Endometrium (tissue), 2 donors: ENCODE results near the gene FAM234B.

ENCODE experiments used
- FAIRE-seq: peaks from 2 replicates; lab custom pipeline; 2012; peaks lifted over from hg19 to GRCh38; lab: Jason Lieb, UNC
- donor health status: control.
- donor health status: control.

Gene FAM234B

DNA sequence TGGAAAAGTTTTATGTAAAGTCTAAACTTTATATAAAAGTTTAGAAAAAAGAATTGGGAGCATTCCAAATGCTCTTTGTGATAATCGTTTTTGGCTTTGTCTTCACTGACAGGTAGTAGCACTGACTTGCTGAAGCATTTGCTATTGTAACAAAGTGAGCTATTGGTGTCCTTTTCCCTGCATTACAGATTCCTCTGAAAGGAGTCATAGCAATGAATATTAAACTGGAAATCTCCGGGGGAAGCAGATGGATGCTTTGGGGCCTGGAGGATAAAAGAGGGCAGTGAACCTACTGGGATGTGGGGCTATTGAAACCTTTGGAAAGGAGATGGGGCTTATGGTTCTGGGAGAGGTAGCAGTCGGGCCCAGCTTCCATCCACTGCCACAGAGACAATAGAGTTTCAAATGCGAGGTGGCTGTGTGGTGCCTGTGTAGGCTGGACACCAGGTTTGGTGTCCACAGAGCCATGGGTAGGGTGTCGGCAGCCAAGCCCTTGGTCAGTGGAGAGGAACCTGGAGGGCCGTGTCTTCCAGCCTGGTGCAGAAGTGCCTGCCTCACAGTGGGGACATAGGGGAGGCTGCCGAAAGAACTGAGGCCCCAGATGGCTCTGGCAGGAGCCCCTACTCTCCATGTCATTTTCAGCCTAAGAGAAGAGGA is 49.1 kb downstream of the FAM234B start:
- FAIRE-seq: no peak

DNA sequence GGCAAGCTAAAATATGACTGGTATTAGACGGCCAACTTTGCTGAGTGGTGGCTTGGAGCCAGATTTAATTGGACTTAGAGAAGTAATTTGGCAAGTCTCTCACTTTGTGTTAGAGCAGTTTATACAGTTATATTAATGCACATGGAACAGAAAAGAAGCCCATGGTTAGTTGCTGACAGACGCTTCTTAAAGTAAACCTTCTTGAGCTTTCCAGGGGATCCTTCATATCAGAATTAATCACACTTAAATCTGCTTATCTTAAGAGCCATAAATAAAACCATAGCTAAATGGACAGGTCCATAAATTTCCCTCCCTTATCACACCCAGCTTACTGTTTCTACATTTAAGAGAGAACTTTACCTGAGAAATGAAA is 49.7 kb downstream of the FAM234B start:
- FAIRE-seq: no peak

DNA sequence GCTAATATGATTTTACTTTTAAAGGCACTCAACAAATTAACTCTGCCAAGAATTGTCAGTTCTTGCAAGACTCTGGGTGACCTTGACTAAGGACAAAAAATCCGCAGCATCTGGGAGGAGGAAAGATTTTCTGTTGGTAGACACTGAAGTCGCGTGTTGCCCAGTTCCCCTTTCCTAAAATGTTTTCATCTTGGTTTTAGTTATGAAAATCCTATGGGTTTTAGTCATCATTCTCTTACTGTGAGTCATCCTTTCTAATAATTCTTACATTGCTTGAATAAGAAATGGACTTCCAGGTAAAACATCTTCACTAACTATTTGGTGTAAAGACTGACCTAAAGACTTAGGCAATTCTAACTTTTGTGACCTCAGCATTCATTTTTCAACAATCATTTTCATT is 50.2 kb downstream of the FAM234B start:
- no peak for FAIRE-seq

DNA sequence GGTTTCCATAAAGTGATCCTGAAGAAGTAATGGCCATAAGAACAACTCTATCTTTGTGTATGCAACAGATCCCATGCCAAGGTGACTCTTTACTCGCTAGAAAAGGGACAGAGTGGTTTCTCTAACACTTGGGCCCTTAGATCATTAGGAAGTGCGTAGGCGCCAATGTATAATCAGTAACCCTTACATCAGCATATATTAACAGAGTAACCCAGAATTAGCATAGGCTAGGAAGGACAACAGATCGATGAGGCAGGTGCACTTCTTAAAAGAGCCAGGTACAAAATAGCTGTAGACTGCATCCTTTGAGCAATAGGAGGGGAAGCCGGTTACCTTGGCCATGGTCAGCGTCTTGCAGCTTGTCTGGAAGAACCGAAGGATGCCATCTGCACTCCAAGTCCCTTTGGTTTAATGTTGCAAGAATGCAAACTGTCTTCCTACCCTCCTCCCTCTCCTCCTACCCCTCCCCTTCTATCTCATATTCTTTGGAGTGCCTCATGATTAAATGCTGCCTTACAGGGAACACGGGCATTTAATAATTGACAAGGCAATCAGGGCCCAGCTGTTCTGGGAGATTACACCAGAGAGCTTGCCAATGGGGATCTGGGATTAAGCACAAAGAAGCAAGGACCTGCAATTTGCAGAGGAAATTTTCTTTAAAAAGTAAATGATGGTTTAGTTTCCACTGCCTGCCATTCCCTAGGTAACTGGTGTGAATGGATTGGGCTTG is 51.2 kb downstream of the FAM234B start:
- no peak for FAIRE-seq

DNA sequence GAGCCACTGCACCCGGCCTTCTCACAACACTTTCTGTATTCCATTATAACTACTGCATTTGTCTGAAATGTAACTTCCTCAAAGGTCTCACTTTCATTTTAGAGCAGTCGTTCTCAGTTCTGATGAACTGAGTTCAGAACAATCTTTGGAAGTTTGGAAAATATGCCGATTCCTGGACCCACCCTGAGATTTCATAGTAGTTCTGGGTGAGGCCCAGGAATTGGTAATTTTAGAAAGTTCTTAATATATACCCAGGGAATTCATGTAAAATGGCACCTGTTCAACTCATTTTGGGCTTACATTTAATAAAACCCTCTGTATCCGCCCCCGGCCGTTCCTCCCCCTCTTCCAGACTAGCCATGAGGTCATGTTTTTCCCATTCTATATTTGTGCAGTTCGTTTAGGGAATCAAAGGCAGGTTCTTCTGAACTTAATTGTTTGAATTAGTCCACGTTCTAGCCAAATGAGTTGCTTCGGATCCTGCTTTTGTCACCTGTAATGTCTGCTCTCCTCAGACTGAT is 53.4 kb downstream of the FAM234B start:
- FAIRE-seq: no peak

DNA sequence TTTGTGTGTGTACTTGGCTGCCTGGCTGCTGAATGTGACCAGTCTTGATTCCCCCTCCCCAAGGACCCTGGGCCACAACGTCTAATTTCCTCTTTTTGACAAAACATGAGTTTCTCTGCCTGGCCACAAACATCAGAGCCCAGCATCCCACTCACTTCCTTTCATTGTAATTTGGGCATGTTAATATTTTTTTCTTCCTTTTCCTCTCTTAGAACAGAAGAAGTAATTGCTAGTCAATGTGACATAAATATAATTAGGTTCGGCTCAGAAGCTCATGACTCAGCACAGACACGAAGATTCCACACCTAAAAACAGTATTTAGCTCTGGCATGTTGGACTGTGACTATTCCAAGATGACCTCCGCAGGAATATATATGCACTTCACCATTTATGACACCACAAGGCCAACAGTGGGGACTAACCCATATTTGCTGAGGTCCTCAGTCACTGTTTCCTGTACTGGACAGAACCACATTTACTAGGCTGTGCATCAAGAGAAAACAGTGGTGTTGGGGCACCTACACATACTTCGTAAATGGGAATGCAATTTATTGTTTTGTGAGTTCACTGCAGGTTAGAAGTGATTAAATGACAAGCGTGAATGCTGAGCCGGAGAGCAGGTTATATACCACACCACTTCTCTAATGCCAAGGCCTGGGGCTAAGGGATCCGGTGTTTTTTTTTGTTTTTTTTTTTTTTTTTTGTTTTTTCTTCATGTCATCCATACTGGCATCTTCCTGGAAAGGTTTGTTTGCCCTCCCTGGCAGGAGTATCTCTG is 55.1 kb downstream of the FAM234B start:
- FAIRE-seq: no peak

DNA sequence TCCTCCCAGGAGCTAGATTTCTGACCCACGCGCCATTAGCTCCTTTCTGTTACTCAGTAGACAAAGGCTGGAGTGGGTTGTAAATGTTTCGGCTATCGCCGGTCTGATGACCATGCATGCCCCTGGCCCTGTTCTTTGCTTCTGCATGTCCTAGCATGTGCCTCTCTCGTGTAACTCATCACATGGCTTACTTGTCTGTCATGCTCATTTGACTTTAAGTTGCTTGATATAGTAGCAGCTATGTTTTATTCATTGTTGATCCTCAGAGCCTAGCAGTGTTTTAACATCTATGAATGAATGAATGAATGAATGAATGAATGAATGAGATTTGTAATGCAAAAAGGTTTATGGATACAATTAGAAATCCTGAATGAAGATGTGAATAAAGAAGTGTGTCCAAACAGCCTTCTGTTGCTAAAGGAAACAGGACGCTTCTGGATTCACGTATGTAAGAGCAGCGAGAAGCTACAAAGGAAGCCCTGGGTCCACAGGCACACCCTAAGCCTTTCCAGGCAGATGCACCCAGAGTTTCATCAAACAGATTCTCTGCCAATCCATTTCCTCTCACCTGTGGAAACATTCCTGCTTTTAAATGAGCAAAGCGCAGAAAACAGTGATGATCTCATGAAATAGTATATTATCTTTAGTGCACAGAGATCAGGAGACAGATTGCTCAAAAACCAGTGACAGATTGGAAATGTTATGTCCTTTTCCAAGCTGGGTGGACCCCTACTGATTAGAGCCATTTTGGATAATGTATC is 55.8 kb downstream of the FAM234B start:
- FAIRE-seq: no peak

DNA sequence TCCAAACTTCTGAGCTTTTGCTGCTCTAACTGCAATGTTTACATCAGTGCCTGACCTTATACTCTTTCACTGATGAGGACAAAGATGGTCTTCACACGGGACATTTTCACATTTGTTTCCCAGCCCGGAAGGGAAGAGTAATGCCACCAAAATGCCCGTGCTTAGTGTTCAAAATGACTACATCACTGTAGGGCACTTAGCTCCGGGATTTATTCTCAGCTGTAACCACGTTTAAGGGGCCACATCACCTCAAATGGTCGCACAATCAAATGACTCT is 56.4 kb downstream of the FAM234B start:
- no peak for FAIRE-seq

DNA sequence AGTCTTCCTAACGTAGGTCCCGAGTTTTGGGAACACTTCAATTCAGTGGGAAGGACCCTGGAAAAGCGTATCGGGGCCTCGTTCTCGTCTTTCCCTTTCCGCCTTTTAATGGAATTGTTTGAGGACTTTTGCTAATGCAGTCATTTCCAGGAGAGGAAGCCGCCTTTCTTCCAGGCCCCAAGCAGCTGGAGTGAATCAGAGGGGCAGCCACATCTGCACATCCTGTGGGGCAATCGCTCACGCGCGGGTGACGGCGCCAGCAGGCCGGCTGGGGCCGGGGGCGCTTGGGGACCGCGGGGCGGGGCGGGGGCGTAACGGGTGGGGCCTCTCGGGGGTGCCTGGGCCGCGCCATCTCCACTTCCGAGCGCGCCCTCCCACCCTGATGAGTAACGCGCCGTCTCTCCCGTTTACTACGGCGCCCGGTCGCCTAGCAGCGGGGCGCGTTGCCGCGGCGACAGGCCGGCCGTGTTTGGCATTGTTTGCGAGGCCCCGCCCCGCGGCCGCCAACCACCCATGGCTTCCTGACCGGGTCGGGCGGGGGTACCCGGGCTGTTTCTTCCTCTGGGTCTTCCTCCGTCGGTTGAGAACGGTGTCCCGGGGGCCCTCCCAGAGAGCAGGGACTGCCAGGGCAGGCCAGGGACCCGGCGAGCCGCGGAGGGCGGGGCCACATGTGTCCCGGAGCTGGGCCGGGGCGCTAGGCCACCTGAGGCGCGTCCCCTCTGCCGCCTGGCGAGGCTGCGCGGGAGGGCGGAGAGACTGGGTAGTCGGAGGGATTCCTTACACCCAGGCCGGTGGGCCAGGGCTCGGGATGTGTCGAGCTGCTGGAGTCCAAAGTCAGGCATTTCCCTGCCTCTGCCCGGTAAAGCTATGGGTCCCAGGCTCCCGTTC is 56.9 kb downstream of the FAM234B start:
- no peak for FAIRE-seq

DNA sequence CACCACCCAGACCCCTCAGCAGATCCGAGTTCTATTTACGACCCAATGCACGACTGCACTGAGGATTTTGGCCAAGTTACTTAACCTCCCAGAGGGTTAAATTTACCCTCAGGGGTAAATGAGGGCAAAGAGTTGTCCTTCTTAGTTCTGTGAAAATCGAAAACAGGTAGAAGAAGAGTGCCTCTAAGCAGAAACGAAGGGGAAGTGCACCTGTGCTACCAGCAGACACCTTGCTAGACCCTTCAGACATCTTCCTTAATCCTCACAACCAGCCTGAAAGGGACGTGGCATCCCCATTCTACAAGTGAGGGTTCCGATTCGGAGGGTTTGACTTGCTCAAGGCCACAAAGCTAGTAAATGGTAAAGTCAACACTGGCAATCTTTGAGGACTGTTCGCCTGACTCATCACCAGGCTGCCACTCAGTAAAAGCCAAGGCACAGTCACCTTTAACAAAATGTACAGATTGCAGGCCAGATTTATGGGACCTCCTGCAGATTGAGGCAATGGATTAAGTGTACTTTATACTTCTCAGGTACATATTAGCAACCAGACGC is 57.7 kb downstream of the FAM234B start:
- FAIRE-seq: no peak

DNA sequence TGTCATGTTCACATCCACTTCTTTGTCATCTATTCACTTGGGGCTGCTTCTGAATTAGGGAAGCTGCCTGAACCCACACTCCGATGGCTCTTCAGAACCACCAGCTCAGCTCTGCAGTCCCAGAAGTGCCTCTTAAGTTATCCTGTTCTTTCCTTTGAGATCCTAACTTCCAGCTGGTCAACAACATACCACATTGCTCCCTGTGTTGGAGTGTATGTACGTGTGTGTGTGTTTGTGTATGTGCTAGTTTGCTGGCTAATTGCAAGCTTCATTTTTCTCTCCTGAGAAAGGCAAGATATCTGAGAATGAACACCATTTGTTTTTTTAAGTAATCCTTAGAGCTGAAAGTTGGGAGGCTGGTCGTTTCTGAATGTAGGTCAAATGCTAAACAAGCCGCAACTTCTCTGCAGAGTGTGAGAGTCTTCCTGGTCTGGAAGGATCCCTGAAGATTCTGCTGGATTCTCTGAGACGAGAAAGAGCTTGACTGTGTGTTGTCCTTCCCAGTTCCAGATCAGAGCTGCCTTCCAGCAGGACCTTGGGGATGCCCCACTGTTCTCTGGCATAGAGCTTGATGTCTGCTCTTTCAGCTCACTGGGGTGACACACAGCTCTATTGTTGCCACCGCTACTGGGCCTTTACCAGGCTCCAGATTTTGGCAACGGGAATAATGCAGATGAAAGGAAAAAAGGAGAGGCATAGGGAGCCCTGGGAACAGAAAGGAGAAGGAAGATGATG is 58.4 kb downstream of the FAM234B start:
- FAIRE-seq: no peak

DNA sequence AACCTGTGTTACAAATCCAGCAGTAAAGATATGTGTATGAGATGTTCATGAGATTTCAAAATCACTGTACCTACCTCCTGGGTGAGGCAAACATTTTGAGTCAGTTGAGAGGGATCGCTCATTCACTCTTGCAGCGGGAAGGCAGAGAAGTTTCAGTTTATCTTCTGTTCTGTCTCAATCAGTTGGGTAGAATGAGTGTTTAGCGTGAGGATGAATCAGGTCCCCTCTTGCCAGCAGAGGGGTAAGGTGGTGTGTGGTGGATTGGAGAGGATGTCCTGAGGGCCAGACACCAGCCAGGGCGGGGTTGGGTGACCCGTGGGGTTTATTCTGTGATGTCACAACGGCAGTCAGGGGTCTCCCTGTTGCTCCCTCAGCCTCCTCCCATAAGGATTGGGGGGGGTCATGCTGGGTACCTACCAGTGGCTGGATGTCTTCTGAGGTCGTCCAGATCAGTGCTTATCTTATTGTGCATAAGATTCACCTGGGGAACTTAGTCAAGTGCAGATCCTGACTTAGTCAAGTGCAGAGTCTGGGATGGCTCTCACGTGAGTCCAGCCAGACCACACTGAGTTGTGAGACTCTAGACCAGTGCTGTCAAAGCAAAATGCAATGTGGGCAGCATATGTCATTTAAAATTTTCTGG is 59.3 kb downstream of the FAM234B start, which contains the start of gene GSG1:
GSG1 (minus strand) TSS at position 277 of the 643 bp plus-strand sequence; CDS start at position 122, 155 bp downstream.
- FAIRE-seq: no peak

DNA sequence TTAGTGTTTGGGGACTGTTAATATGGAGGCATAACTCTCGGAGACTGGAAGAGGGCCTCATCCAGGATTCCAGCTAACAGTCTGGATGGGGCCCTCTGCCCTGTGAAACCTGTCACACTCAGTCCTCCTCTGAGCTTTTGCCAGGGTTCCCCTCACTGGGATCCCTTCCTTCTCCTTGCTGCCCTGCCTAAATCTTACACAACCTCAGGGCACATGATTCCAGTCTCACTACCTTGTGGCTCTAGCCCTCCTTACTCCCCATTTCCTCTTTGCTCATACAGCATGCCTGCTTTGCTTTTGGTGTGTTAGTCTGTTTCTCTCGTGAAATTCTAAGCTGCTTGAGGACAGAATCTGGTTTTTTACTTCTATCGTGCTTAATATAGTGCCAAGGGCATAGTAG is 60.2 kb downstream of the FAM234B start:
- no peak for FAIRE-seq

DNA sequence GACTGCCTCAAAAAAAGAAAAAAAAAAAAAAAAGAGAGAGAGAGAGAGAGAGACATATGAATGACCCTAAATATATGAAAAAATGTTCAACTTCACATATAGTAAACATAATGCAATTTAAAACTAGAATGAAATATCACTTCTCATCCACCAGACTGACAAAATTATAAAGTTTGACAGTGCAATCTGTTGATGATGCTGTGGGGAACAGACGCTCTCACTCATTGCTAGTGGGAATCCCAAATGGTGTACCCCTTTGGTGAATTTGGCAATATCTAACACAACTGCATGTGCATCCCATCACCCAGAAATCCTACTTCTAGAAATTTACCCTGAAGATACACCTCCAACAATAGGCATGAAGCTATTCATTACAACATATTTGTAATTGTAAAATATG is 61.6 kb downstream of the FAM234B start:
- FAIRE-seq: no peak

DNA sequence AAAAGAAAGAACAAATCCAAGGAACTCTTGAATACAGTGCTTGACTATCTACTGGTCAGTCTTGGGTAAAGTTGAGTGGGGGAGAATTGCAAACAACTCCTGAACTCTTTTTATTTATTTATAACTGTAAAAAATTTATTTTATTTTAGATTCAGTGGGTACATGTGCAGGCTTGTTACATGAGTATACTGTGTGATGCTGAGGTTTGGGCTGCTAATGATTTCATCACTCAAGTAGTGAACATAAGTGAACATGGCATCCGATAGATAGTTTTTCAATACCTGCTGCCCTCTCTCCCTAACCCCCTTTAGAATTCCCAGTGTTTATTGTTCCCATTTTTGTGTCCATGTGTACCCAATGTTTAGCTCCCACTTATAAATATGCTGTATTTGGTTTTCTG is 62.5 kb downstream of the FAM234B start:
- FAIRE-seq: no peak

DNA sequence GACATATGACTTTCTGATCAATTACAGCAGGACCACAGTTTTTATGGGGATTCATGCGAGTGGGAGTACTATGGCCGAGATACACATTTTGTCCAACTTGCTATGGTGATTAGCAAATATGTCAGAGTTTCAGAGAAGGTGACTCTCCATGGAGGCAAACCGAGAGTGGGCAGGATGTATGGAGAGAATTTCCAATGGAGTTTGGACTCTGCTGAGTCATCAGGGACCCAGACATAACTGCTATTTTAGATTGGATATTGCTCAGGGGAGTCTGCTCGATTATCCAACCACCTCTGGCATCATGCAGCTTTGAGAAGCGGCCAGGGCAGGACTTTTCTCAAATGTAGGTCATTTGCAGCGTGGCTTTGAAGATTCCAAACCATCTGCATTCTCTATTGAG is 68.8 kb downstream of the FAM234B start:
- no peak for FAIRE-seq

DNA sequence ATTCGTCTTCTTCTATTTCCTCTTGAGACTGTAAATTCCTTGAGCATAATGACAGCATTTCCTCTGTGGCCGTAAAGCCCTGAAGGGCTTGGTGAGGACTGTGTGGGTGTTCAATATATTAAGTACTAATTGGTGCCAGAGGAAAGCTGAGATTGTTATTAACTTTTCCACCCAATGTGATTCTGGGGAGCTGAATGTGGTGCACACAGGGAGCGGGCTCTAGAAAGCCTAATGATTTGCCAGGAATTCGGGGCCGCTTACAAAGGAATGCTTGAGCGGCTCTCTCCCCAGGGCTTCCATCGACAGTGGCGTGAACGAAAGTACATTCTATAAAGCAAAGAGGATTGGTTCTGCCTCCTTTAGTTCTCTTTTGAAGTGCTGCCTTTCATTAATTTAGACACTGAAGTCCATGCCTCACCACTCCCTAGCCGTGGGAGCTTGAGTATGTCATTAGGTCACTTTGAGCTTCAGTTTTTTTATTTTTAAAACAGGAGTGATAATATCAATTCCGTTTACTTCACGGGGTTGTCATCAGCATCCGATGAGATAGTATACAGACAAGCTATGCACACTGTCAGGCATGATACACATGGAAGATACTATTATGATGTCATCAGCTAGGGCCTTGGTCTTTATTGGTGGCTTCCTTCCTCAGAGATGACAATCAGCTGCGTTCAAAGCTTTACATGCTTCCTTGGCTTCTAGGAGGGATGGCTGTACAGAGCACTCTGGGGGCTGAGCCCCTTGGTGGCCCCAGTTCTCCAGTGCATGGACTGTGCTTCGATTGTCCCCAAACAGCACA is 70.3 kb downstream of the FAM234B start:
- no peak for FAIRE-seq

DNA sequence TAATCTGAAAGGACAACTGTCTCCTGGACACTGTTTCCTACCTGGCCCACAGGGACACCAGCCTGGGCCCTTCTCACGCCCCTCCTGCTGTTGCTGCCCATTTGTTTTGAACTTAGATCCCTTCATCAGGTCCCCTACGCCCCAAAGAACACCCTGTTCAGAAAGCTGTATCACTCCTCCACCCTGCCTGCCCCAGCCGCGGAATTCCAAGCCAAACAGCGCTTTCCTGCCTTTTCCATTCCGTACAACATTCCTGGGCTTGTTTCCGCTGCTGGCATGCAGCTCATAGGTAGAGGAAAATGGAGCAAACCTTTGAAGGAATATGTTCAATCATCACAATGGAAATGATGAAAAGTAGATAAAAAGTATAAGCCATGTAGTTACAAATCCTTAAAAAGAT is 72.1 kb downstream of the FAM234B start:
- no peak for FAIRE-seq

DNA sequence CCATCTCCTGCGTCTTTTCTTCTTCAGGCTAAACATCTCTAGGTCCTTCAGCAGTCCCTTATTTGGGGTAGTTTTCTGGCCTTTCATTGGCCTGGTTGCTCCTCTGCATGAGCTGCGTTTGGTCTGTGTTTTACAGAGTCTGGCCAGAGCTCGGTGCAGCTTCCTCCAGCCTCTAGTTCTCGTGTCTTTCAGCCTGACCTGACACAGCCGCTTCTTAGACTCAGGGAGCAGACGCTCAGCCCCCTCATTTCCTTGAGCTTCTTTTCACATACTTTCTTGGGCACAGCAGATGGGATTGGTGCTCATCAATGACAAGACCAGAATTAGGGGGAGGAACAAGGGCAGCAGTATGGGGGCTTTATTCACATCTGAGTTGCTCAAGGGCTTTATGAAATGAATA is 72.8 kb downstream of the FAM234B start:
- FAIRE-seq: no peak
